Endothelial cell (in vitro differentiated cells): Measurements from ENCODE around the gene PLPPR2. TPM values are rescaled to one million over a fixed set of nuclear protein-coding genes. Genes with fewer than 3 reads are reported as not detected.
A peak's percentile ranks its signal among the peaks of the same experiment; 100 is the strongest.

Source experiments
- DNase-seq: peaks from one replicate; pipeline ENCODE4 v3.0.0; 2021; ENCODE audit warnings: low spot score
- H3K27ac Mint-ChIP-seq: one replicate; pipeline ENCODE4 v1.8.0; 2021; ENCODE audit warnings: mixed read lengths, inconsistent platforms; ENCODE audit not compliant: unreplicated experiment
- H3K27me3 Mint-ChIP-seq: one replicate; pipeline ENCODE4 v1.8.0; 2021; ENCODE audit warnings: mild to moderate bottlenecking, moderate library complexity, mixed read lengths, inconsistent platforms; ENCODE audit not compliant: unreplicated experiment
- H3K36me3 Mint-ChIP-seq: one replicate; pipeline ENCODE4 v1.8.0; 2021; ENCODE audit warnings: mild to moderate bottlenecking, low read depth, mixed read lengths, inconsistent platforms; ENCODE audit not compliant: unreplicated experiment
- H3K4me1 Mint-ChIP-seq: one replicate; pipeline ENCODE4 v1.8.0; 2021; ENCODE audit warnings: mild to moderate bottlenecking, mixed read lengths, inconsistent platforms; ENCODE audit not compliant: unreplicated experiment
- H3K4me3 Mint-ChIP-seq: one replicate; pipeline ENCODE4 v1.8.0; 2021; ENCODE audit warnings: mild to moderate bottlenecking, mixed read lengths, inconsistent platforms; ENCODE audit not compliant: unreplicated experiment
- H3K9me3 Mint-ChIP-seq: one replicate; pipeline ENCODE4 v1.8.0; 2021; ENCODE audit warnings: mixed read lengths, inconsistent platforms; ENCODE audit not compliant: unreplicated experiment
- total RNA-seq: library from RNA; stranded (reverse); fragmentation: NEBNext Ultra II Directional; extraction: Animal tissue kit (Norgen Biotek cat#: 25700); gene quantifications from one replicate; pipeline ENCODE4 v1.2.1, GENCODE V29; 2021; ENCODE audit not compliant: unreplicated experiment
- TF ChIP-seq, protein P1 (sequence below): fragments of 200-600 bp; sonication (generic); IDR thresholded peaks from one replicate; pipeline ENCODE4 v1.5.0; 2021; ENCODE audit warnings: antibody characterized with exemption; ENCODE audit not compliant: unreplicated experiment

PLPPR2 gene
- total RNA-seq, 1 donor from 2014 or later, result 13.7 TPM

DNA sequence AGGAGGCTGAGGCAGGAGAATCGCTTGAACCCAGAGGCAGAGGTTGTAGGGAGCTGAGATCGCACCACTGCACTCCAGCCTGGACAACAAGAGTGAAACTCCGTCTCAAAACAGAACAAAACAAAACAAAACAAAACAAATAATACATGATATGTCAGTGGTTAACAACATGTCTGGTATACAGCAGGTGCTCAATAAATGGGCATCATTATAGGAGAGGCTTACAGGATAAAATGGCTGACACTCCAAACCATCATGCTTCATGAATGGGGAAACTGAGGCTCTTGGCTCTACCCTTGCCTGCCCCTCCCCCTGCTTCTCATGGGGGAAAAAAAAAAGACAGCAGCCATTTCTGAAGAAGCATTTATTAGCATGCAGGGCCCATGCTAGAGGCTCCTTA lies 12.8 kb upstream of the PLPPR2 start:
- no peak overlapping the region for H3K4me3 Mint-ChIP-seq
- TF ChIP-seq, protein P1, sequence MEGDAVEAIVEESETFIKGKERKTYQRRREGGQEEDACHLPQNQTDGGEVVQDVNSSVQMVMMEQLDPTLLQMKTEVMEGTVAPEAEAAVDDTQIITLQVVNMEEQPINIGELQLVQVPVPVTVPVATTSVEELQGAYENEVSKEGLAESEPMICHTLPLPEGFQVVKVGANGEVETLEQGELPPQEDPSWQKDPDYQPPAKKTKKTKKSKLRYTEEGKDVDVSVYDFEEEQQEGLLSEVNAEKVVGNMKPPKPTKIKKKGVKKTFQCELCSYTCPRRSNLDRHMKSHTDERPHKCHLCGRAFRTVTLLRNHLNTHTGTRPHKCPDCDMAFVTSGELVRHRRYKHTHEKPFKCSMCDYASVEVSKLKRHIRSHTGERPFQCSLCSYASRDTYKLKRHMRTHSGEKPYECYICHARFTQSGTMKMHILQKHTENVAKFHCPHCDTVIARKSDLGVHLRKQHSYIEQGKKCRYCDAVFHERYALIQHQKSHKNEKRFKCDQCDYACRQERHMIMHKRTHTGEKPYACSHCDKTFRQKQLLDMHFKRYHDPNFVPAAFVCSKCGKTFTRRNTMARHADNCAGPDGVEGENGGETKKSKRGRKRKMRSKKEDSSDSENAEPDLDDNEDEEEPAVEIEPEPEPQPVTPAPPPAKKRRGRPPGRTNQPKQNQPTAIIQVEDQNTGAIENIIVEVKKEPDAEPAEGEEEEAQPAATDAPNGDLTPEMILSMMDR, result no peak
- H3K9me3 Mint-ChIP-seq, result no peaks in the 10 kb centered on the region
- H3K36me3 Mint-ChIP-seq, result peaks cover 7% of the 10 kb centered on the region
- peaks cover 7% of the 10 kb centered on the region for H3K27me3 Mint-ChIP-seq
- DNase-seq, result no peak
- no peak overlapping the region for H3K27ac Mint-ChIP-seq
- H3K4me1 Mint-ChIP-seq, result peaks cover 16% of the 10 kb centered on the region

DNA sequence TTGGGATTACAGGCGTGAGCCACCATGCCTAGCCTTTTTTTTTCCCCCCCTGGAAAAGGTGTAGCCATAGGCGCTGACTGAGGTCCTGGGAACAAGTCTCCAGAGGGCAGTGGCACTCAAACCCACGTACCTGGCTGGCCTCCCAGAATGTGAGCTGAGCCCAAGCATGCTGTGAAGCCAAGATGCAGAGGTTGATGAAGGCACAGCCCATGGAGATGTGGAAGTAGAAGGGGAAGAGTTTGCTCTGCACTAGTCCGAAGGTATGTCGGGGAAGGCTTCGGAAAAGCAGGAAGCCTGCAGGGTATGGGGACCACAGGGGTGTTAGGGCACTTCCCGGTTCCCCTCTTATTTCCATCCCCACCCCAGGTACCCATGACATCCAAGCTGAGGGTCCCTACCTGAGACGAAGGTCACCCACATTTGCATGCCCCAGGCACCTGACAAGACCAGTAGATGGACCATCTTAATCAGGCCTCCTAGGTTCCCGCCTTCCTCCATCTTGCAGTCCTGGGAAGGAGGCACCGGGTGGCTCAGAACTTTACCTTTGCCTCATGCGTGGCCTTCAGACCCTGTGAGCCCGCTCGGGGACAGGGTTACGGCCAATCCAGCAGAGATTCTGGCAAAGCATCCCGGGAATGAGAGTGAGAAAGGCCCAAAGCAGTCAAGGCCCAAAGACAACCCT lies 10.0 kb upstream of the PLPPR2 start:
- H3K9me3 Mint-ChIP-seq, result no peaks in the 10 kb centered on the region
- no peak overlapping the region for H3K27ac Mint-ChIP-seq
- H3K36me3 Mint-ChIP-seq, result peaks cover 13% of the 10 kb centered on the region
- peak overlapping the region; percentile 96 for H3K4me3 Mint-ChIP-seq
- H3K4me1 Mint-ChIP-seq, result peaks cover 23% of the 10 kb centered on the region
- TF ChIP-seq, protein P1, result no peak
- H3K27me3 Mint-ChIP-seq, result peaks cover 10% of the 10 kb centered on the region
- DNase-seq, result no peak

- Mint-ChIP-seq H3K4me1 (peaks cover 23% of the 10 kb centered on the region), H3K4me3 (peak within 1 kb of the TSS; percentile 96), H3K36me3 (peaks cover 13% of the 10 kb centered on the region), H3K27me3 (peaks cover 14% of the 10 kb centered on the region), H3K9me3 (no peaks in the 10 kb centered on the region), H3K27ac (peak within 1 kb of the TSS; percentile 80)
- TF ChIP-seq, protein P1, result no peak
- DNase-seq, result peak; percentile 96
These were observed 8.9 kb upstream of the PLPPR2 start, which contains the start of the genes CCDC159 and TMEM205 for GRCh38 chr19:11346104-11346940. CCDC159 (plus strand) TSS chr19:11346519; CDS start chr19:11346607, 88 bp downstream. TMEM205 (minus strand) TSS chr19:11346268; CDS start chr19:11345619, 649 bp downstream.

DNA sequence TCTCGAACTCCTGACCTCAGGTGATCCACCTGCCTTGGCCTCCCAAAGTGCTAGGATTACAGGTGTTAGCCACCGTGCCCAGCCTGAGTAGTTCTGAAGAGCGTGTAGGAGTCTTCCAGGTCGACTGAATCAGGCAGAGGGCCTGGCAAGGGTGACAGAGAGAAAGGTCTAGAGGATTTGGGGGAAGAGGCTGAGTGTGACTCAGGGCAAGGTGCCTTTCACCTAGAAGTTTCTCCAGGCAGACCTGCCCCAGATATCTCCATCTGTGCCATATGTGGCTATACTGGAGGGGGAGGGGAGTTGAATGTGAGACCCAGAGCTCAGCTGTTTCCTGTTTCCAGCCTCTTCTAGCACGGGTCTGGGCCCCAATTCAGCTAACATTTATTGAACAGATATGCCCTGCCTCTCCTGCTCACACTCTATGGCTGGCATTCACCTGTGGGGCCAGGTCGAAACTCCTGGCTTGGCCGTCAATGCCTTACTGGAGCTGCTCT lies 7.6 kb upstream of the PLPPR2 start:
- TF ChIP-seq, protein P1, result no peak
- Mint-ChIP-seq H3K4me3 (peak overlapping the region; percentile 56), H3K27ac (peak overlapping the region; percentile 64), H3K4me1 (peaks cover 23% of the 10 kb centered on the region), H3K36me3 (peaks cover 13% of the 10 kb centered on the region), H3K9me3 (no peaks in the 10 kb centered on the region), H3K27me3 (peaks cover 14% of the 10 kb centered on the region)
- DNase-seq, result no peak
